ENCODE measurements around the gene LIPE. TPM values are rescaled to one million over a fixed set of nuclear protein-coding genes. Genes with fewer than 3 reads are reported as not detected.

The LIPE gene
- total RNA-seq, 1 experiment from 2014 or later, result 2.1 TPM

- Histone ChIP-seq H3K9me2 (replicated peaks; ENCODE audit: low read length) (no peaks in the 10 kb centered on the region), H3F3A (ENCODE audit: low read length, unreplicated experiment) (no peaks in the 10 kb centered on the region), H2AFZ (ENCODE audit: low read length) (no peak overlapping the region), H3K27ac (ENCODE audit: low read length) (no peak overlapping the region), H3K79me2 (ENCODE audit: low read length) (no peaks in the 10 kb centered on the region), H3K4me2 (ENCODE audit: low read length) (no peak overlapping the region), H3K4me1 (ENCODE audit: insufficient read depth, low read length) (peaks cover 25% of the 10 kb centered on the region), H3K36me3 (ENCODE audit: low read depth, low read length) (no peaks in the 10 kb centered on the region), H3K4me3 (ENCODE audit: low read length) (no peak overlapping the region), H3K9ac (ENCODE audit: low read length) (no peak overlapping the region), H3K9me3 (ENCODE audit: low read length) (no peaks in the 10 kb centered on the region), H3K27me3 (ENCODE audit: low read length) (no peaks in the 10 kb centered on the region), H4K20me1 (ENCODE audit: low read length) (no peaks in the 10 kb centered on the region)
- TF ChIP-seq EZH2 (IDR thresholded peaks at IDR 0.05; ENCODE audit: low read length, unreplicated experiment) (no peak), EZH2phosphoT487 (IDR thresholded peaks at IDR 0.05; ENCODE audit: borderline replicate concordance, low read length) (no peak), CTCF (conservative IDR thresholded peaks at IDR 0.05; ENCODE audit: low read depth, low read length) (no peak)
- ATAC-seq (no peak), DNase-seq (no peak)
- no TSS peak for BruUV-seq (replicated peaks)
- intact Hi-C loops (cut with micrococcal nuclease), result no loop called here
- ChIA-PET CTCF (no interaction called here), POLR2A (ENCODE audit: unreplicated experiment) (no interaction called here)
Observed at GRCh38 chr19:42467183-42467760, 40.1 kb upstream of the LIPE start.

- H3K36me3 ChIP-seq (ENCODE audit: low read depth, low read length), result no peaks in the 10 kb centered on the region
- no peak for TF ChIP-seq EZH2 (IDR thresholded peaks at IDR 0.05; ENCODE audit: low read length, unreplicated experiment)
- no peak for TF ChIP-seq CTCF (conservative IDR thresholded peaks at IDR 0.05; ENCODE audit: low read depth, low read length)
- TF ChIP-seq EZH2phosphoT487 (IDR thresholded peaks at IDR 0.05; ENCODE audit: borderline replicate concordance, low read length), result no peak
- no peak overlapping the region for H3K4me2 ChIP-seq (ENCODE audit: low read length)
- no peak overlapping the region for H3K4me3 ChIP-seq (ENCODE audit: low read length)
- no TSS peak for BruUV-seq (replicated peaks)
- no peak overlapping the region for H3K9ac ChIP-seq (ENCODE audit: low read length)
- ChIA-PET CTCF (no interaction called here), POLR2A (ENCODE audit: unreplicated experiment) (no interaction called here)
- no peaks in the 10 kb centered on the region for H3K79me2 ChIP-seq (ENCODE audit: low read length)
- ATAC-seq, result no peak
- H3K27ac ChIP-seq (ENCODE audit: low read length), result no peak overlapping the region
- no peaks in the 10 kb centered on the region for H3K27me3 ChIP-seq (ENCODE audit: low read length)
- H3K9me3 ChIP-seq (ENCODE audit: low read length), result no peaks in the 10 kb centered on the region
- no peak for DNase-seq
- intact Hi-C loops (cut with micrococcal nuclease), result no loop called here
- H3K4me1 ChIP-seq (ENCODE audit: insufficient read depth, low read length), result peaks cover 18% of the 10 kb centered on the region
- no peaks in the 10 kb centered on the region for H3F3A ChIP-seq (ENCODE audit: low read length, unreplicated experiment)
- H2AFZ ChIP-seq (ENCODE audit: low read length), result no peak overlapping the region
- no peaks in the 10 kb centered on the region for H4K20me1 ChIP-seq (ENCODE audit: low read length)
- H3K9me2 ChIP-seq (replicated peaks; ENCODE audit: low read length), result no peaks in the 10 kb centered on the region
Observed at GRCh38 chr19:42466521-42467182, 39.5 kb upstream of the LIPE start.

- H3K36me3 ChIP-seq (ENCODE audit: low read depth, low read length), result no peaks in the 10 kb centered on the region
- ATAC-seq, result no peak
- CTCF ChIA-PET, result no interaction called here
- H3K27me3 ChIP-seq (ENCODE audit: low read length), result no peaks in the 10 kb centered on the region
- H3K9ac ChIP-seq (ENCODE audit: low read length), result no peak overlapping the region
- no peak for DNase-seq
- no peaks in the 10 kb centered on the region for H3K9me3 ChIP-seq (ENCODE audit: low read length)
- H3K27ac ChIP-seq (ENCODE audit: low read length), result no peak overlapping the region
- intact Hi-C loops (cut with micrococcal nuclease), result no loop called here
- H2AFZ ChIP-seq (ENCODE audit: low read length), result no peak overlapping the region
- H3K79me2 ChIP-seq (ENCODE audit: low read length), result no peaks in the 10 kb centered on the region
- peaks cover 10% of the 10 kb centered on the region for H3K4me1 ChIP-seq (ENCODE audit: insufficient read depth, low read length)
- POLR2A ChIA-PET (ENCODE audit: unreplicated experiment), result no interaction called here
- BruUV-seq (replicated peaks), result no TSS peak
- no peak overlapping the region for H3K4me3 ChIP-seq (ENCODE audit: low read length)
- H3K4me2 ChIP-seq (ENCODE audit: low read length), result no peak overlapping the region
- H3F3A ChIP-seq (ENCODE audit: low read length, unreplicated experiment), result no peaks in the 10 kb centered on the region
- TF ChIP-seq CTCF (conservative IDR thresholded peaks at IDR 0.05; ENCODE audit: low read depth, low read length) (no peak), EZH2 (IDR thresholded peaks at IDR 0.05; ENCODE audit: low read length, unreplicated experiment) (no peak), EZH2phosphoT487 (IDR thresholded peaks at IDR 0.05; ENCODE audit: borderline replicate concordance, low read length) (no peak)
- H3K9me2 ChIP-seq (replicated peaks; ENCODE audit: low read length), result no peaks in the 10 kb centered on the region
- no peaks in the 10 kb centered on the region for H4K20me1 ChIP-seq (ENCODE audit: low read length)
Observed at GRCh38 chr19:42465827-42466280, 38.7 kb upstream of the LIPE start.

Data from PC-3 (cell line).